ENCODE results near the gene ERFL.
A peak's percentile ranks its signal among the peaks of the same experiment; 100 is the strongest.

The ERFL gene

DNA sequence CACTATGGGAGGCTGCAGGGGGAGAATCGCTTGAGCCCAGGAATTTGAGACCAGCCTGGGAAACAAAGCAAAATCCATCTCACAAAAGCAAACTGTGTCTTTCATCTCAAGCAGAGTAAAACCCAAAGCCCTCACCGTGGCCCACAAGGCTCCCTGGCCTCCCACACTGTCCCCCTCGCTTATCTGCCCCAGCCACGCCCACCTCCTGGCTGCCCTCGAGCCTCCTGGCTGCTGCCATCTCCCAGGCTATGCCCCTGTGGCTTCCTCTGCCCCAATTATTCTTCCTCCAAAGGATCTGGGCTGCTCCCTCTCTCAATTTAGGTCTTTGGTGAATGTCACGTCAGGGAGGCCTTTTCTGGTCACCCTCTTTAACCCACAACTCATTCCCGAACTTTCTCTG is 27.3 kb upstream of the ERFL start:
- Histone ChIP-seq H4K20me1 (ENCODE audit: insufficient read depth, low read length) (no peaks in the 10 kb centered on the region), H3K4me3 (ENCODE audit: low read length) (no peak overlapping the region), H3K4me1 (ENCODE audit: low read length) (peaks cover 15% of the 10 kb centered on the region), H2AFZ (ENCODE audit: low read depth, low read length) (no peak overlapping the region), H3K79me2 (ENCODE audit: low read length) (no peaks in the 10 kb centered on the region), H3K9me3 (ENCODE audit: insufficient read depth, low read length) (no peaks in the 10 kb centered on the region), H3K4me2 (ENCODE audit: low read length) (no peak overlapping the region), H3K27ac (ENCODE audit: low read length) (no peak overlapping the region), H3K9ac (ENCODE audit: low read length) (no peak overlapping the region), H3K36me3 (replicated peaks; ENCODE audit: low read depth, low read length) (peaks cover 3% of the 10 kb centered on the region), H3K27me3 (ENCODE audit: low read depth, low read length) (no peaks in the 10 kb centered on the region)
- TF ChIP-seq, protein P1, sequence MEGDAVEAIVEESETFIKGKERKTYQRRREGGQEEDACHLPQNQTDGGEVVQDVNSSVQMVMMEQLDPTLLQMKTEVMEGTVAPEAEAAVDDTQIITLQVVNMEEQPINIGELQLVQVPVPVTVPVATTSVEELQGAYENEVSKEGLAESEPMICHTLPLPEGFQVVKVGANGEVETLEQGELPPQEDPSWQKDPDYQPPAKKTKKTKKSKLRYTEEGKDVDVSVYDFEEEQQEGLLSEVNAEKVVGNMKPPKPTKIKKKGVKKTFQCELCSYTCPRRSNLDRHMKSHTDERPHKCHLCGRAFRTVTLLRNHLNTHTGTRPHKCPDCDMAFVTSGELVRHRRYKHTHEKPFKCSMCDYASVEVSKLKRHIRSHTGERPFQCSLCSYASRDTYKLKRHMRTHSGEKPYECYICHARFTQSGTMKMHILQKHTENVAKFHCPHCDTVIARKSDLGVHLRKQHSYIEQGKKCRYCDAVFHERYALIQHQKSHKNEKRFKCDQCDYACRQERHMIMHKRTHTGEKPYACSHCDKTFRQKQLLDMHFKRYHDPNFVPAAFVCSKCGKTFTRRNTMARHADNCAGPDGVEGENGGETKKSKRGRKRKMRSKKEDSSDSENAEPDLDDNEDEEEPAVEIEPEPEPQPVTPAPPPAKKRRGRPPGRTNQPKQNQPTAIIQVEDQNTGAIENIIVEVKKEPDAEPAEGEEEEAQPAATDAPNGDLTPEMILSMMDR (IDR thresholded peaks at IDR 0.05; ENCODE audit: low read depth, low read length), result no peak
- no peak for TF ChIP-seq EZH2phosphoT487 (IDR thresholded peaks at IDR 0.05; ENCODE audit: low read depth)

DNA sequence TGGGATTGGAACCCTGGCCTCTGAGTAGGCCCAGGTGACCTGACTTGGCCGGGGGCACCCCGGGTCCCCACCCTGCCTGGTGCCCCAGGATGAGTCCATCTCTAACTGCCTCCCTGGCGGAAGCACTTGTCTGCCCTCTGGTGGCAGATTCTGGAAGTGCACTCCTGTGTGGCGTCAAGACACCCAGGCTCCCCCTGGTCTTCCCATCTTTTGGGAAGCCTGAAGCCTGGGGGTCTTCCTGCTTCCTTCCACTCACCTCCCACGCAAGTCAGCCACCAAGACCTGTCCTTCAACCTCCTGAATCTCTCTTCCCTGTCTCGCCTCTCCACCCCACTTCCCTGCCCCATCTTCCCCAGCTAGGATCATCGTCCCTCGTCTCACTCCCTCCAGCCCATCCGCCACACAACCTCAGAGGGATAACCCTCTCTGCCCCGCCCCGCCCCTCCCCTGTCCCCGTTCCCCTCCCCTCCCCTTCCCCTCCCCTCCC is 23.5 kb upstream of the ERFL start:
- Histone ChIP-seq H3K9me3 (ENCODE audit: insufficient read depth, low read length) (no peaks in the 10 kb centered on the region), H3K4me2 (ENCODE audit: low read length) (peak overlapping the region; percentile 71), H3K4me1 (ENCODE audit: low read length) (peaks cover 3% of the 10 kb centered on the region), H2AFZ (ENCODE audit: low read depth, low read length) (peak overlapping the region; percentile 85; the same call in 1 of the 2 replicates), H3K9ac (ENCODE audit: low read length) (no peak overlapping the region), H3K79me2 (ENCODE audit: low read length) (no peaks in the 10 kb centered on the region), H3K4me3 (ENCODE audit: low read length) (peak overlapping the region; percentile 51; the same call in 1 of the 2 replicates), H4K20me1 (ENCODE audit: insufficient read depth, low read length) (no peaks in the 10 kb centered on the region), H3K36me3 (replicated peaks; ENCODE audit: low read depth, low read length) (peaks cover 3% of the 10 kb centered on the region), H3K27me3 (ENCODE audit: low read depth, low read length) (no peaks in the 10 kb centered on the region), H3K27ac (ENCODE audit: low read length) (no peak overlapping the region)
- TF ChIP-seq, protein P1 (IDR thresholded peaks at IDR 0.05; ENCODE audit: low read depth, low read length), result peak; percentile 98
- no peak for TF ChIP-seq EZH2phosphoT487 (IDR thresholded peaks at IDR 0.05; ENCODE audit: low read depth)

DNA sequence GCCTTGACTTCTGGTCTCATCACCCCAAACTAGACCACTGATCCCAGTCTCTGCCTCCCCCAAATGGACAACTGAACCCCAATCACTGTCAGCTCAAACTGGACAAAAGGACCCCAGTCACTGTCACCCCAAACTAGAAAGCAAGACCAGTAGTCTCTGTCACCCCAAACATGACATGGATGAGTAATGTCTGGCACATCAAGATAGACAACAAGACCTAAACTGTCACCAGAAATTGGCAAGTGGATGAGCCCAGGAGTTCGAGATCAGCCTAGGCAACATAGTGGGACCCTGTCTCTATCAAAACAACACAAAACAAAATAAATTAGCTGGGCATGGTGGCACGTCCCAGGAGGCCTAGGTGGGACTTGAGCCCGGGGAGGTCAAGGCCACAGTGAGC is 18.8 kb upstream of the ERFL start:
- no peaks in the 10 kb centered on the region for H3K79me2 ChIP-seq (ENCODE audit: low read length)
- no peaks in the 10 kb centered on the region for H3K36me3 ChIP-seq (replicated peaks; ENCODE audit: low read depth, low read length)
- no peak for TF ChIP-seq EZH2phosphoT487 (IDR thresholded peaks at IDR 0.05; ENCODE audit: low read depth)
- no peaks in the 10 kb centered on the region for H3K9me3 ChIP-seq (ENCODE audit: insufficient read depth, low read length)
- H3K4me1 ChIP-seq (ENCODE audit: low read length), result peaks cover 21% of the 10 kb centered on the region
- no peak overlapping the region for H3K9ac ChIP-seq (ENCODE audit: low read length)
- H2AFZ ChIP-seq (ENCODE audit: low read depth, low read length), result no peak overlapping the region
- no peaks in the 10 kb centered on the region for H4K20me1 ChIP-seq (ENCODE audit: insufficient read depth, low read length)
- no peak overlapping the region for H3K4me2 ChIP-seq (ENCODE audit: low read length)
- H3K27ac ChIP-seq (ENCODE audit: low read length), result no peak overlapping the region
- no peaks in the 10 kb centered on the region for H3K27me3 ChIP-seq (ENCODE audit: low read depth, low read length)
- no peak overlapping the region for H3K4me3 ChIP-seq (ENCODE audit: low read length)

DNA sequence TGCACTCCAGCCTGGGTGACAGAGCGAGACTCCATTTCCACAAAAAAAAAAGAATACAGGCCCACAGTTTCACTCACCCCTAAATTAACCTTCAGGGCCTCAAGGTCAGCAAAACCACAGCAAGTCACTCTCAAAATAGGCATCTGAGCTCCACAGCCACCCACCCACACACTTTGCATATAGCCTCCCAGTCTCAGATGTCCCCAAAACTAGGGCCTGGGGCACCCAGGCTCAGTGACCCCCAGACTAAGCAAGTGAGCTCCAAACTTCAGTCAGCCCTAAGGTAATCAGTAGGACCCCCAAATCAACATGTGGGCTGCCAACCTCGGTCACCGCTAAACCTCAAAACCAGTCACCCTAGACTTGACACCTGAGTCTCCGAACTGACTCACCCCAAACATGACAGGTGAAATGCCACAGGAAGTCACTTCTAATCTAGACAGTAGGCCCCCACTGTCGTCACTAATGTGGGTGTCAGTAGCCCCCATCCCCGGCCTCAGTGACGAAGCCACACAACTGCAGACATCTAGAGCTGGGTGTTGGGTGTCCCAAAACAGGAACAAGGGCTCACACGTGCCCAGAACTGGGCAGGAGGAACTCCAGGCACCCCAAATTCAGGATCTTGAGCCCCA is 17.0 kb upstream of the ERFL start:
- peak overlapping the region; percentile 10 for H2AFZ ChIP-seq (ENCODE audit: low read depth, low read length)
- no peak overlapping the region; the same call in 1 of the 2 replicates for H3K27ac ChIP-seq (ENCODE audit: low read length)
- no peaks in the 10 kb centered on the region for H4K20me1 ChIP-seq (ENCODE audit: insufficient read depth, low read length)
- H3K4me2 ChIP-seq (ENCODE audit: low read length), result peak overlapping the region; percentile 45
- no peaks in the 10 kb centered on the region for H3K36me3 ChIP-seq (replicated peaks; ENCODE audit: low read depth, low read length)
- H3K9me3 ChIP-seq (ENCODE audit: insufficient read depth, low read length), result no peaks in the 10 kb centered on the region
- H3K4me1 ChIP-seq (ENCODE audit: low read length), result peaks cover 25% of the 10 kb centered on the region
- H3K27me3 ChIP-seq (ENCODE audit: low read depth, low read length), result 0 out of 2 replicates have a peak, but pooled peaks cover 4% of the 10 kb centered on the region
- no peak overlapping the region for H3K9ac ChIP-seq (ENCODE audit: low read length)
- TF ChIP-seq EZH2phosphoT487 (IDR thresholded peaks at IDR 0.05; ENCODE audit: low read depth), result no peak
- TF ChIP-seq, protein P1 (IDR thresholded peaks at IDR 0.05; ENCODE audit: low read depth, low read length), result no peak
- no peaks in the 10 kb centered on the region for H3K79me2 ChIP-seq (ENCODE audit: low read length)
- H3K4me3 ChIP-seq (ENCODE audit: low read length), result no peak overlapping the region

All from OCI-LY3 (cell line).